K562 treated with DMSO at 1 percent for 48 hours (cell line): ENCODE data around the gene IL12RB2. TPM values are rescaled to one million over a fixed set of nuclear protein-coding genes. Genes with fewer than 3 reads are reported as not detected.

Source experiments
- total RNA-seq: library from RNA; unstranded; fragments of 300-600 nt; gene quantifications from 2 replicates; pipeline ENCODE4 v1.2.3, GENCODE V29; 2022; ENCODE audit warnings: low replicate concordance; ENCODE audit errors: extremely low read depth

IL12RB2 gene
- total RNA-seq = not detected in 2 replicates

DNA sequence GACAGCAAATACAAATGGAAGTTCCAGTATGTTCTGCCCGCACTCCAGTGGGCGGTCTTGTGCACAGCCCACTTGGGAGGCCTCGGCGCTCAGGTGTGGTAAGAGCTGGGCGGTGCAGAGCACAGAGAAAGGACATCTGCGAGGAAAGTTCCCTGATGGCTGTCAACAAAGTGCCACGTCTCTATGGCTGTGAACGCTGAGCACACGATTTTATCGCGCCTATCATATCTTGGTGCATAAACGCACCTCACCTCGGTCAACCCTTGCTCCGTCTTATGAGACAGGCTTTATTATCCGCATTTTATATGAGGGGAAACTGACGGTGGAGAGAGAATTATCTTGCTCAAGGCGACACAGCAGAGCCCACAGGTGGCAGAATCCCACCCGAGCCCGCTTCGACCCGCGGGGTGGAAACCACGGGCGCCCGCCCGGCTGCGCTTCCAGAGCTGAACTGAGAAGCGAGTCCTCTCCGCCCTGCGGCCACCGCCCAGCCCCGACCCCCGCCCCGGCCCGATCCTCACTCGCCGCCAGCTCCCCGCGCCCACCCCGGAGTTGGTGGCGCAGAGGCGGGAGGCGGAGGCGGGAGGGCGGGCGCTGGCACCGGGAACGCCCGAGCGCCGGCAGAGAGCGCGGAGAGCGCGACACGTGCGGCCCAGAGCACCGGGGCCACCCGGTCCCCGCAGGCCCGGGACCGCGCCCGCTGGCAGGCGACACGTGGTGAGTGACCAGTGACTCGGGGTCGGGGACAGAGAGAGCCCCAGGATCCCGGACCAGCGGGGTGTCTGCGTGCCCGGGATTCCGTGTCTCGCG, at the start of gene IL12RB2:
Gene IL12RB2, plus strand, starts transcription at position 623 of the 810 bp plus-strand sequence. CDS start 12,496 bp downstream, outside the sequence.

GRCh38 chr1:67430358-67431155, 122.9 kb downstream of the IL12RB2 start, which contains the start of gene SERBP1:
TSS of gene SERBP1 (minus strand) at chr1:67430402. CDS start at chr1:67430300, 102 bp downstream.

Other genes with a start within 250 kb of the IL12RB2 start
- not detected in 2 replicates for gene C1orf141, start 172.9 kb upstream of the IL12RB2 start, total RNA-seq
- not detected in 2 replicates for gene IL23R, start 141.4 kb upstream of the IL12RB2 start, total RNA-seq
- not detected in 2 replicates for gene SERBP1, start 122.5 kb downstream of the IL12RB2 start, total RNA-seq